Adipocyte (in vitro differentiated cells): ENCODE results near the gene RIN2.

Experiments
- DNase-seq: peaks from one replicate; pipeline ENCODE4 v3.0.0-alpha.2; 2015; ENCODE audit warnings: low read depth
- H3K27me3 ChIP-seq: replicated peaks from 2 replicates; pipeline ENCODE4 v1.7.0; 2013; ENCODE audit warnings: mild to moderate bottlenecking, low read length, moderate library complexity; ENCODE audit not compliant: control insufficient read depth, insufficient read depth
- H3K36me3 ChIP-seq: 2 replicates; pipeline ENCODE4 v1.7.0; 2013; ENCODE audit warnings: low read length, mild to moderate bottlenecking, moderate library complexity; ENCODE audit not compliant: control insufficient read depth, insufficient read depth, severe bottlenecking
- H3K4me1 ChIP-seq: 2 replicates; pipeline ENCODE4 v1.7.0; 2013; ENCODE audit warnings: mild to moderate bottlenecking, low read length, moderate library complexity; ENCODE audit not compliant: control insufficient read depth, insufficient read depth
- H3K4me3 ChIP-seq: 2 replicates; pipeline ENCODE4 v1.7.0; 2013; ENCODE audit warnings: mild to moderate bottlenecking, low read length, moderate library complexity
- H3K9ac ChIP-seq: 2 replicates; pipeline ENCODE4 v1.7.0; 2013; ENCODE audit warnings: mild to moderate bottlenecking, low read length, moderate library complexity
- H3K9me3 ChIP-seq: 2 replicates; pipeline ENCODE4 v1.7.0; 2013; ENCODE audit warnings: mild to moderate bottlenecking, low read length, moderate library complexity; ENCODE audit not compliant: control insufficient read depth

Gene RIN2

GRCh38 chr20:19758133-19758500 is at the start of gene RIN2:
TSS of gene RIN2 (plus strand) at chr20:19758258. CDS start at chr20:19889602, 131,344 bp downstream.
- DNase-seq = peak; percentile 60
- Histone ChIP-seq H3K4me1 (peaks cover 40% of the 10 kb centered on the region), H3K9ac (peak within 1 kb of the TSS; percentile 99), H3K4me3 (peak within 1 kb of the TSS; percentile 94), H3K27me3 (no peaks in the 10 kb centered on the region), H3K36me3 (no peaks in the 10 kb centered on the region), H3K9me3 (no peaks in the 10 kb centered on the region)

- Histone ChIP-seq H3K27me3 (peaks cover 11% of the 10 kb centered on the region), H3K9ac (peak overlapping the region; percentile 31), H3K36me3 (no peaks in the 10 kb centered on the region), H3K4me1 (peaks cover 29% of the 10 kb centered on the region), H3K9me3 (no peaks in the 10 kb centered on the region), H3K4me3 (no peak overlapping the region)
- DNase-seq = peak; percentile 71
These were observed 48.3 kb upstream of the RIN2 start for GRCh38 chr20:19709635-19710335.

DNA sequence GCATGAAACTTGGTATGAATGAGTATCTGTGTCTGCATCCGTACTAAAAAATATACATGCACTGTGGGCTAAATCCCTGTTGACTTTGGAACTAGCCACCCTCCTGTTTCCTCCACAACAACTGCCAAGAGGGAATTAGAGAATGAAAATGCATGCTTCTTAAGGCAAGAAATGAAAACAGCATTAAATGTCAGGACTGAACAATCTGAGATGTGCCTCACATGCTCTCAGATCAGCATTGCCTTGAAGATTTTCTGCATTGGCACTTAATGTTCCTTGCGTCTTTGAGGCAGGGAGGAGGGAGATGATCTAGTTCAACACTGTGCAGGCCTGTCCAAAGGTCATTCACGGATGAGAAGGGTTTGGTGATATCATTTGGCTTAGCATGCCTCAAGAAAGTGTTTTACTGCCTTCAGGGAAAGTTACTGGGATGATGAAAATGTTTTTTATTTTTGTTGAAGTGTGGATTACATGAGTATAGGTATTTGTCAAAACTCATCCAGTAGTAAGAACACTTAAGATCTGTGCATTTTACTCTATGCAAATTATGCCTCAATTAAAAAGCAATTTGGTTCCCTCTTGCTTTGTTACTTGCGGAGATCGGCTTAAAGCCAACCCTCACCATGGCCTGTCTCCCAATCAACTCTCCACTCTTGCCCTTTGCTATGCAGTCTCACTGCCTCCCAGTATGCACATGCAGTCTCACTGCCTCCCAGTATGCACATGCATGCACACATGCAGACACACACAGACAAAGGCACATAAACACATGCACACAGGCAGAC is 47.5 kb upstream of the RIN2 start:
- H3K4me1 ChIP-seq = peaks cover 33% of the 10 kb centered on the region
- peaks cover 11% of the 10 kb centered on the region for H3K27me3 ChIP-seq
- no peak overlapping the region for H3K4me3 ChIP-seq
- no peaks in the 10 kb centered on the region for H3K9me3 ChIP-seq
- H3K9ac ChIP-seq = peak overlapping the region; percentile 31
- no peaks in the 10 kb centered on the region for H3K36me3 ChIP-seq
- DNase-seq = peak; percentile 83

DNA sequence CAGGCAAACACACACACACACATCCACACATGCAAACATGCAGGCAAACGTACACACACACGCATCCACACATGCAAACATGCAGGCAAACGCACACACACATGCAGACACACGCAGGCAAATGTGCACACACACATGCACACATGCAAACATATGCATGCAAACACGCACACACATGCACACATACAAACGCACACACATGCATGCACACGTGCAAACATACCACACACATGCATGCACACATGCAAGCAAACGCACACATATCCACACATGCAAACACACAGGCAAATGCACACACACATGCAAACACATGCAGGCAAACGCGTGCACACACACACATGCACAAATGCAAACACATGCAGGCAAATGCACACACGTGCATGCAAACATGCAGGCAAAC is 46.9 kb upstream of the RIN2 start:
- Histone ChIP-seq H3K9me3 (peaks cover 2% of the 10 kb centered on the region), H3K4me3 (no peak overlapping the region), H3K27me3 (peaks cover 11% of the 10 kb centered on the region), H3K4me1 (peaks cover 33% of the 10 kb centered on the region), H3K9ac (no peak overlapping the region), H3K36me3 (no peaks in the 10 kb centered on the region)
- no peak for DNase-seq

DNA sequence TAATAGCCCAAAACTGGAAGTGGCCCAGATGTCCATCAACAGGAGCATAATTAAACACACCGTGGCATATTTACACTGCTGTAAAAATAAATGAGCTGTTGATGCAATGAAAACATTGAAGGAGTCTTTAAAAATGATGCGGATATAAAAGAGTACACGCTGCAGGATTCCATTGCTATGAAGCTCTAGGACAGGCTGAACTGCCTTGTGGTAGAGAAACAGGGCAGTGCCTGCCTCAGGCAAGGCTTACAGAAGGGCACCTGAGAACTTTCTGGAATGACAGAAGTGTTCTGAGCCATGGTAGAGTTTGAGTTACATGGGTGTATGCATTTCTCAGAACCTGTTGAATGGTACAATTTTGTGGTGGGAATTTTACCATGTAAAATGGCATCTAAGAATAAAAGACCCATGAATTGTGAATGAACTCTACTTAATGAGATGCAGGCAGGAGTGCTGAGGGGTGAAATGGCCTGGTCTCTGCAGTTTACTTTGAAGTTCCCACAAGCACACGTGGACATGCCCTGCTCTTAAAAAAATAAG is 45.3 kb upstream of the RIN2 start:
- H3K4me3 ChIP-seq = no peak overlapping the region
- H3K4me1 ChIP-seq = peaks cover 33% of the 10 kb centered on the region
- H3K36me3 ChIP-seq = no peaks in the 10 kb centered on the region
- H3K9ac ChIP-seq = no peak overlapping the region
- peaks cover 10% of the 10 kb centered on the region for H3K9me3 ChIP-seq
- H3K27me3 ChIP-seq = peaks cover 1% of the 10 kb centered on the region
- peak; percentile 64 for DNase-seq

GRCh38 chr20:19713822-19714578 is 44.1 kb upstream of the RIN2 start:
- Histone ChIP-seq H3K36me3 (no peaks in the 10 kb centered on the region), H3K9ac (no peak overlapping the region), H3K4me1 (peaks cover 33% of the 10 kb centered on the region), H3K9me3 (peaks cover 10% of the 10 kb centered on the region), H3K27me3 (no peaks in the 10 kb centered on the region), H3K4me3 (no peak overlapping the region)
- no peak for DNase-seq

- no peak for DNase-seq
- no peak overlapping the region for H3K9ac ChIP-seq
These were observed 43.5 kb upstream of the RIN2 start for GRCh38 chr20:19714579-19714840.

GRCh38 chr20:19715986-19716385 is 42.1 kb upstream of the RIN2 start:
- Histone ChIP-seq H3K4me1 (peaks cover 18% of the 10 kb centered on the region), H3K4me3 (no peak overlapping the region), H3K9me3 (peaks cover 10% of the 10 kb centered on the region), H3K36me3 (no peaks in the 10 kb centered on the region), H3K27me3 (no peaks in the 10 kb centered on the region), H3K9ac (no peak overlapping the region)
- no peak for DNase-seq

More at GRCh38 chr20:19714579-19714840, 43.5 kb upstream of the RIN2 start:
- peaks cover 10% of the 10 kb centered on the region for H3K9me3 ChIP-seq
- no peaks in the 10 kb centered on the region for H3K36me3 ChIP-seq
- no peaks in the 10 kb centered on the region for H3K27me3 ChIP-seq
- no peak overlapping the region for H3K4me3 ChIP-seq
- H3K4me1 ChIP-seq = peaks cover 33% of the 10 kb centered on the region

DNA sequence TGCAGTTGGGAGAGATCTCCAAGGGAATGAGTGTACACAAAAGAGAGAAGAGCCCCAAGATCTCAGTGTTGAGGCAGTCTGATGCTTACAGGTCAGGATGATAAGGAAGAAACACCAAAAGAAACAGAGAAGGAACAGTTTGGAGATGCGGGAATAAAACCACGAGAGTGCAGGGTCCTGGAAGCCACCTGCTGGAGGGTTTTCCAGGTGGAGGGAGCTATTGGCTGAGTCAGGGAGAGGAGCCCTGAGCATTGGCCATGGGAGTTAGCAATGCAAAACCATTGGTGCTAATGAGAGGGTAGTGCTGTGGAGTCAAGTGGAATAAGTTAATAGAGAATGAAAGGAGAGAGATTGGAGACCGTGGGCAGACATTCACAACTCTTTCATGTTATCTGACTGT is 39.2 kb upstream of the RIN2 start:
- H3K4me1 ChIP-seq = peaks cover 12% of the 10 kb centered on the region
- no peak for DNase-seq
- no peak overlapping the region for H3K4me3 ChIP-seq
- no peaks in the 10 kb centered on the region for H3K36me3 ChIP-seq
- H3K9ac ChIP-seq = no peak overlapping the region
- peaks cover 10% of the 10 kb centered on the region for H3K9me3 ChIP-seq
- no peaks in the 10 kb centered on the region for H3K27me3 ChIP-seq

DNA sequence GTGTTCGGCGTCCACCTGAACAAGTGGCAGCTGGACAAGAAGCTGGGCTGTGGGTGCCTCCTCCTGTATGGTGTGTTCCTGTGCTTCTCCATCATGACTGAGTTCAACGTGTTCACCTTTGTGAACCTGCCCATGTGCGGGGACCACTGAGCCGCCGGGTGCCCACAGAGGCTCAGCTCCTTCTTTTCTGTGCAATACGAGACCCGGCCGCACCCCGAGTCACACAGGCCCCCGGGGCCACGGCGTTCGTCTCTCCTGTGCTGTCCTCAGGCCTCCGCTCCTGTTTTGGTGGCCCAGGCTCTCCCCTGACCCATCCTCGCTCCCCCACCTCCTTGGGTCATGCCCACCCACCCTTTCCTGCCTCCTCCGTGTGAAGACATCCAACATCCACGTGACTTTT is 37.1 kb upstream of the RIN2 start:
- no peak for DNase-seq
- Histone ChIP-seq H3K9ac (no peak overlapping the region), H3K4me3 (no peak overlapping the region), H3K27me3 (no peaks in the 10 kb centered on the region), H3K9me3 (peaks cover 10% of the 10 kb centered on the region), H3K36me3 (no peaks in the 10 kb centered on the region), H3K4me1 (peaks cover 7% of the 10 kb centered on the region)

- peaks cover 14% of the 10 kb centered on the region for H3K4me1 ChIP-seq
- no peaks in the 10 kb centered on the region for H3K27me3 ChIP-seq
- H3K36me3 ChIP-seq = no peaks in the 10 kb centered on the region
- no peak for DNase-seq
- H3K9ac ChIP-seq = no peak overlapping the region
- H3K4me3 ChIP-seq = no peak overlapping the region
- H3K9me3 ChIP-seq = no peaks in the 10 kb centered on the region
These were observed 35.0 kb upstream of the RIN2 start for GRCh38 chr20:19723051-19723450.
